GM19240 (cell line): ENCODE data around the gene PDLIM3.

ENCODE experiments used
- DNase-seq: peaks from one replicate; pipeline ENCODE4 v3.0.0; 2011; ENCODE audit warnings: low spot score; ENCODE audit not compliant: insufficient read length

PDLIM3 gene

DNA sequence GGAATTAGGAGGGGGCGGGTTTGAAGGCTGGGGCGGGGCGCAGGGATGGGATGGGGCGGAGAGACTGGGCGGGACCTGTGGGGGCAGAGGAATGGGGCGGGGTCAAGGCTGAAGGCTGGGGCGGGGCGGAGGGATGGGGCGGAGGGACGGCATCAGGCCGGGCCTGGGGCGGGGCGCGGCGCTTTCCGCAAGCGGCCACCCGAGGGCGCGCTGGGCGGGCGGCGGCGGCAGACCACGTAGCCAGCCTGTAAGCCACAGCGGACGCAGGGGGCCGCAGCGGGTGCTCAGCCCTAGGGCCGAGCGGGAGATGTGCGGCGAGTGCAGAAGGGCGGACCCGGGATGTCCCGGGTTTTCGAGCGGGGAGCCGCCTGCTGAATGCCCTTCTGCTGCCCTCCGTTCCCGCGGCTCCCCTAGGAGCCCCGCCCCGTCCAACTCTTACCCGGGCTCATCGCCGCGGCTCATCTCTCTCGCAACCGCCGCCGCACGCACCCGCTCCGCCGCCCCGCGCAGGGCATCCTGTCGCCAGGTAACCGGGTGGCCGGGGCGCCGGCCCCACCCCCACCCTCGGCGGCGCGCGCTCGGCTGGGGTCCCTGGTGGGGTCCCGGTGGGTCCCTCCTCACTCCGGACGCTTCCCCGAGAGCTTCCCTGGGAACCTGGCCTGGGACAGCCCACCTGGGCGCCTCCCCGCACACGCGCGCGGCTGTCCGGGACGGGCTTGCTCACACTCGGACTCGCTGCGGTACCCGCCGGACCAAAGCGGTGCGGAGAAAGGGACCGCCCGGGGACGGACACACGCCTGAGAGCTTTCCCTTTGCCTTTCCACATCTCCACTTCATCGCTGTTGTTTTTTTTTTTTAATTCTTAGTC lies 63.8 kb downstream of the PDLIM3 start, which contains the start of gene CCDC110:
Gene CCDC110, minus strand, starts transcription at position 499 of the 868 bp plus-strand sequence. Its CDS starts 50 bp downstream, at position 449.
- DNase-seq, result peak; percentile 69

DNA sequence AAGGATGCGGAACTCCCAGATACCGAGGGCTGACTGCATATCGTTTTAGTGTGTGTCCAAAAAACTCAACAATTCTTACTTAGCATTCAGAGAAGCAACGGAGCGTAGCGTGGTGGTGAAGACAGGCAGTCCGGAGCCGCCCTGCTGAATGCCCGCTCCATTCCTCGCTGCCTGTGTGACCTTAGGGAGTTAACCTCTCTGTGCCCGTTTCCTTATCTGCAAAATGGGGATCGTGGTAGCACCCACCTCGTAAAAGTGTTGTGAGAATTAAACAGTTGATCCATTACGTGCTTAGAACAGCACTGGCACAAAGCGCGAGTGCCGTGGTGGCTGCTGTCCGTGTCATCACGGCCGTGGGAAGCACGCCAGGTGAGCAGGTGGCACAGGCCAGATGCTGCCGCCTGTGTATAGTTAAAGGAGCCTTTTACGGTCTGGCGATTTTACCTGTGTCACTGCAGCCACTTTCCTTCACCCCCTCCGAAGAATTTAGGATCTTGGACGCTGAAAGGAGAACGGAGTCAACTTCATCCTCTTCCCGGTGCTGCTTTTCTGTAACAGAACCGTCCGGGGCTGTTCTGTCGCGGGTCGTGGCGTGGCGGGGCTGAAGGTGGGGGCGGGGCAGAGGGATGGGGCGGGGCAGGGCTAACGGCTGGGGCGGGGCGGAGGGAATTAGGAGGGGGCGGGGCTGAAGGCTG lies 64.7 kb downstream of the PDLIM3 start:
- DNase-seq, result no peak

DNA sequence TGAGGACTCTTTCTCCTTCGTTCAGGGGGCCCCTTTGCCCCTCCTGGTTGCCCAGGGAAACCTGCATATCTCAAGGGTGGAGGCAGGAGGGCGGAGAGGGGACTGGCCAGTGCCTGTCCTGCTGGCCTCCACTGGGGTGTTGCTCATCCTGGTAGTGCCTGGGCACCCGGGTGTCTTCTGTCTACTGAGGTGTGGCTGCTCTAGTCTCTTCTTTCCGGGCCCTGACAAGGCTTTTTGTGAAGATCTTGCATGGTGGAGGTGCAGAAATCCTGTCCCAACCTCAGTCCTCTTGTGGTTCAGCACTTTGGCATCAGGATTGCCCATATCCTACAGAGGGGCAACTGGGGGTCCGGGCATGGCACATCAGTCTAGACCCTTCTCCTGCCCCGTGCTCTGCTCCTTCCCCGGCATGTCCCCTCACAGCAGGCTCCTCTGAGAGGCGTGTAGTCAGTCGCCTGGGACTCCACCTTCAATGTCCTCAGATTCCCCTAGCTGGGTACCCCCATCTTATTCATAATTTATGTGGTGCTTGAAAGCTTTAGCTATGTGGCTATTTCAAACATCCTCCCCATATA lies 65.6 kb downstream of the PDLIM3 start:
- DNase-seq, result no peak

DNA sequence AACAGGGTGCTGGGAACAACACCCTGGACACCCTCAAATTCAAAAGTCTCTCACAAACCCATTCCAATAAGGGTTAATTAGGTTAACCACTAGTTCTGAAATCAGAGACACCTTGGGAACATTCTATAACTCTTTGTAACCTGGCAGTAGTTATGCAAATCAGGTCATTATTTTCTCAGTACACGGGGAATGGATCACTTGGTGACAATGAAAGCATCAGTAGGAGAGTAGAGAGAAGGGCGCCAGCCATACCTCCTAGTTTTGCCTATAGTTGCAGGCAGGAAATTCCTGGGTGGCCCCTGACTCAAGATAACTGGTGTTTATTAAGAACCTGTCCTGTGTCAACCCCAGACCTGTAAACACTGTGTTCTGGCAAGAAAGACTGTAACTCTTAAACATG lies 66.3 kb downstream of the PDLIM3 start:
- DNase-seq, result no peak

DNA sequence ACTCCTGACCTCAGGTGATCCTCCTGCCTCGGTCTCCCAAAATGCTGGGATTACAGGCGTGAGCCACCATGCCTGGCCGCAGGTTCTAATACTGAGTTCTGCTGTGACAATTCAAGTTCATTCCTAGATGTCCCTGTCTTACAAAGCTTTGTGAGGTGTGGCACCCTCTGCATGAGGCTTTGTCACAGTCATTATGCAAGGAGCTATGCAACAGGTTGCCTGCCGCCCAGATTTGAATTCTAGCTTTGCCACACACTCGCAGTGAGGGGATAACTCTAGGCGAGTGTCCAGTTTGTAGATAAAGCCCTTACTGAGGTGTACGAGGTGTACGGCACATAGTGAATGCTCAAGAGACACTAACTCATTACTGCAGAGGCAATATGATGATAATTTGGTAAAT lies 67.3 kb downstream of the PDLIM3 start:
- DNase-seq, result no peak

GRCh38 chr4:185467101-185467500 lies 68.2 kb downstream of the PDLIM3 start:
- DNase-seq, result no peak

- no peak for DNase-seq
Measured at GRCh38 chr4:185465707-185466106, 69.6 kb downstream of the PDLIM3 start.

DNA sequence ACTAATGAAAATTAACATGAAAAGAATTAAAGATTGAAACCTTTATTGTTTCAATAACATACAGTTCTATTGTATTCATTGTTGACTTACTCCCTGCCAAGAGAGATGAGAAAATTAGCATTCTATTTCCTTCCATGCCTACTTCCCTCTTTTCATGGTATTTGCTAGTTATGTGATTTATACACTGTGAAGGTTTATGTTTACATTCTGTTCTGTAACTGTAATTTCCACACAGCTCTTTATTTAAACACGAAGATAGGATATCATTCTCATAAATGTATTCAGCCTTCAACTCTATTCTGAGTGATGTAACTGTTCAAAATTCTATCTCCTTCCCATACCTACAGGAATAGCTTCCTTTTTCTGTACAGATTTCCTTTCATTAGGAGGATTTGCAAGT lies 70.4 kb downstream of the PDLIM3 start:
- no peak for DNase-seq

DNA sequence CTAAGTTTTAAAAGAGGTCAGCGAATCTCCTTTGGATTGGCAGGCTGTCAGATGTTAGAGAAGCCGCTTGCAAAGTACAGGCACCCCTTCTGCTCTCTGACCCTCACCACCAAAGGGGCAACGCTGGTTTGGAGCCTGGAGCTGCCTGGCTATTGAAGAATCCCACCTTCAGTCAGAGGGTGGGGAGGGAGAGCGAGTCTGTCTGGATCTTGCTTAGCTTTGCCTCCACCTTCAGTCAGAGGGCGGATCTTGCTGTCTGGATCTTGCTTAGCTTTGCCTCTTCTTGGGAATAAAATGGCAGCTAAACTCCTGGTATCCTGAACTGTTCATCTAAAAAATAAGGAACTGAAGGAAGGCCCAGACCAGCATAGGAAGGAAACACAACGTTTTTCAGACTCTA lies 71.1 kb downstream of the PDLIM3 start:
- no peak for DNase-seq

DNA sequence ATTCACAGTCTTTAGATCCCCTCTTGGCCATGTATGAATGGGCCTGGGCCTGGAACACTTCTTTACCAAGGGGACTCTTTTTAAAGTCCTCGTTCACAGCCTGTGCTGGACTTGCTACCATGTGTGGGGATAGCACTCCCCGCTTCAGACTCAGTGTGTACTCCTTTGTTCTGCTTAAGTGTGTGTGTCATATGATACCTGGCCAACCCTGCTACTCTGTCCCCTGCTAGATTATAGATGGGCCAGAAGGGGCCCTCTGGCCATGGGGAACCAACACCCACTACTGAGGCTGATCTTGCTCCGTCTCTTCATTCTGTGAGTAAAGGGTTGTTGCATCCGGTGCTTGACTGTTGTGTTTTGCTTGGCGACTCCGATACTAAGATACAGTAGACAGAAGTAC lies 71.8 kb downstream of the PDLIM3 start:
- no peak for DNase-seq

DNA sequence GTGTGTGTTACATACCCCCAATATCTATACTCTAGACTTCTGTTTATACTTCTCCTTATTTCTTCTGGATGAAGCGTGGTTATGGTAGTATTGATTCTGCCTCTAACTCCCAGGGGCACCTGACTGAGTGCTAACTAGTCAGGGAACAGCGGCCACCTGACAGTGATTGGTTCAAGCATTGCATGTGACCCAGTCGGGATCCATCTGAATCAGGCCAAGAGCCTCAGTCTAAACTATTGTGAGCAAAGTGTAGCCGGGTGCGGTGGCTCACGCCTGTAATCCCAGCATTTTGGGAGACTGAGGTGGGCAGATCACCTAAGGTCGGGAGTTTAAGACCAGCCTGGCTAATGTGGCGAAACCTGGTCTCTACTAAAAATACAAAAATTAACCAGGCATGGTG lies 73.7 kb downstream of the PDLIM3 start:
- DNase-seq, result no peak

DNA sequence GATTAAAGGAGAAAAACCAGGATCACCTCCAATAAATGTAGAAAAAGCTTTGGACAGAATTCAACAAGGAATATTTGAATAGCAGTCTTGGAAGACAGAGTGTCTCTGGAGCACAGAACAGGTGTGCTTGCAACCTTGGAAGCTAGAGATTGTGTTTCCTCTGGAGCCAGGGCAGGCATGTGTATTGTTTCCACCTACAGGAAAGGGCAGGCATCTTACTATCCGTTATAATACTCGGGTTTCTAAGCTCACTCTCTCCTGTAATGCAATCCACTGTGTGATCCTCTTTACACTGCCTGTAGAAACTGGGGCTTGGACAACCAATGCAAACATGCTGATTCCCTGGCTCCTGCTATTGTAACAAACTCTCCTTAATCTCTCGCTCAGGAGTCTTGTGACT lies 78.2 kb downstream of the PDLIM3 start:
- no peak for DNase-seq

- DNase-seq, result no peak
Measured at GRCh38 chr4:185456131-185456530, 79.2 kb downstream of the PDLIM3 start.
